Measurements from ENCODE around the gene LTV1. TPM values are rescaled to one million over a fixed set of nuclear protein-coding genes. Genes with fewer than 3 reads are reported as not detected.

LTV1 gene
- total RNA-seq, 2 experiments from 2014 or later: 30.9 to 31.6 TPM

DNA sequence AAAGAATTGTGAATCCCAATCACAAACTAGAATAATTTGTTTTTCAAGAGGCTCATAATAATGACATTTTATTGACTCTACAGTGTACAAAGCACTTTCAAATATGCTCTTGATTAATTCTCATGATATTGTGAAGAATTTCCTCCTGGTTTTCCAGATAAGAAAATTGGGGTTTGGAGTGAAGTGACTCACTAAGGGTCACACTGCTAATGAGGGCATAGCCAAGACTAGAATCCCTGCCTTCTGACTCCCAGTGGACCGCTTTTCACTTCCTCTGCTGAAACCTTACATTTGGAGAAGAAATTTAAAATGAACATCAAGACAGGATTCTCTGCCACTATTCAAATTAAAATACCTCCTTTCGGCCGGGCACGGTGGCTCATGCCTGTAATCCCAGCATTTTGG lies 38.3 kb upstream of the LTV1 start:
- CTCF ChIA-PET: no interaction called here
- DNase-seq: no peak
- Mint-ChIP-seq H3K36me3 (ENCODE audit: low read depth) (peaks cover 45% of the 10 kb centered on the region), H3K9me3 (peaks cover 2% of the 10 kb centered on the region), H3K4me3 (no peak overlapping the region), H3K27ac (peak overlapping the region; percentile 97), H3K4me1 (ENCODE audit: low read depth) (peaks cover 46% of the 10 kb centered on the region), H3K27me3 (no peaks in the 10 kb centered on the region)
- no peak for ATAC-seq
- POLR2A ChIA-PET: no interaction called here
- TF ChIP-seq, protein P1, sequence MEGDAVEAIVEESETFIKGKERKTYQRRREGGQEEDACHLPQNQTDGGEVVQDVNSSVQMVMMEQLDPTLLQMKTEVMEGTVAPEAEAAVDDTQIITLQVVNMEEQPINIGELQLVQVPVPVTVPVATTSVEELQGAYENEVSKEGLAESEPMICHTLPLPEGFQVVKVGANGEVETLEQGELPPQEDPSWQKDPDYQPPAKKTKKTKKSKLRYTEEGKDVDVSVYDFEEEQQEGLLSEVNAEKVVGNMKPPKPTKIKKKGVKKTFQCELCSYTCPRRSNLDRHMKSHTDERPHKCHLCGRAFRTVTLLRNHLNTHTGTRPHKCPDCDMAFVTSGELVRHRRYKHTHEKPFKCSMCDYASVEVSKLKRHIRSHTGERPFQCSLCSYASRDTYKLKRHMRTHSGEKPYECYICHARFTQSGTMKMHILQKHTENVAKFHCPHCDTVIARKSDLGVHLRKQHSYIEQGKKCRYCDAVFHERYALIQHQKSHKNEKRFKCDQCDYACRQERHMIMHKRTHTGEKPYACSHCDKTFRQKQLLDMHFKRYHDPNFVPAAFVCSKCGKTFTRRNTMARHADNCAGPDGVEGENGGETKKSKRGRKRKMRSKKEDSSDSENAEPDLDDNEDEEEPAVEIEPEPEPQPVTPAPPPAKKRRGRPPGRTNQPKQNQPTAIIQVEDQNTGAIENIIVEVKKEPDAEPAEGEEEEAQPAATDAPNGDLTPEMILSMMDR (IDR thresholded peaks at IDR 0.05): no peak
- intact Hi-C loops (cut with micrococcal nuclease): no loop called here

DNA sequence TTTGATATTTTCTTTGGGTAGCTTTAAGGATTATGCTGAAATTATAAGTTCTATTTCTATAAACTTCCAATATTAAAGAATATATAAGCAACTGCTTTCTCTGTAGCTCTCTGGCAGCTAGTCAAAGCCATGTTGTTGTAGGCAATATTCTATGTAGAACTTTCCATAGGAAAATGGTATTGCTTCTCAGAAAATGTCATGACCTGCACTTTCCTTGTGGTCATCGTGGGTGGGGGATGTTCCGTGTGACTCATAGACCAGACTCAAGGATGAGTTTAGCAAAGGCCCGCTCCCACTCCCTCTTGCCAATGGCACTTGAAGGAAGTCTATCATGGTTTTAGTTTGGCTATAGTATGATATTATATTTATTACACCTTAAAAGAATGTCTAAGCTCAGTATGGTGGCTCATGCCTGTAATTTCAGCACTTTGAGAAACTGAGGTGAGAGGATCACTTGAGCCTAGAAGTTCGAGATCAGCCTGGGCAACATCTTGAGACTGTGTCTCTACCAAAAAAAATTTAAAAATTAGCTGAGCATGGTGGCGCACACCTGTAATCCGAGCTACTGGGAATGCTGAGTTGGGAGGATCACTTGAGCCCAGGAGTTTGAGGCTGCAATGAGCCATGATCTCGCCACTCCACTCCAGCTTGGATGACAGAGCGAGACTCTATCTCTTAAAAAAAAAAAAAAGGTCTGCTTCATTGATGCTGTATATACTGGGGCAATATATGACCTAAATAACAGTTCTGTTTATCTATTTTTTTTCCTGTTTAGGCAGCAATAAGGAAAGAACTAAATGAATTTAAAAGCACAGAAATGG lies 36.6 kb upstream of the LTV1 start:
- H3K27me3 Mint-ChIP-seq: no peaks in the 10 kb centered on the region
- CTCF ChIA-PET: interaction anchor here (0.7 to 1.5 kb wide), 4 partner anchors 9 to 231 kb away, joined by 3 to 10 read pairs (median 4); no protein-coding TSS in a partner anchor
- POLR2A ChIA-PET: interaction anchor here (0.6 to 2.1 kb wide), 4 partner anchors 11 to 1660 kb away, joined by 3 to 13 read pairs (median 6); partner anchors contain the start of genes LTV1, NMBR and VTA1
- DNase-seq (peak; percentile 97), ATAC-seq (peak; percentile 75)
- H3K4me1 Mint-ChIP-seq (ENCODE audit: low read depth): peaks cover 46% of the 10 kb centered on the region
- H3K36me3 Mint-ChIP-seq (ENCODE audit: low read depth): peaks cover 38% of the 10 kb centered on the region
- H3K9me3 Mint-ChIP-seq: no peaks in the 10 kb centered on the region
- intact Hi-C loops (cut with micrococcal nuclease): no loop called here
- H3K27ac Mint-ChIP-seq: peak overlapping the region; percentile 89
- TF ChIP-seq, protein P1 (IDR thresholded peaks at IDR 0.05): no peak
- H3K4me3 Mint-ChIP-seq: peak overlapping the region; percentile 55

DNA sequence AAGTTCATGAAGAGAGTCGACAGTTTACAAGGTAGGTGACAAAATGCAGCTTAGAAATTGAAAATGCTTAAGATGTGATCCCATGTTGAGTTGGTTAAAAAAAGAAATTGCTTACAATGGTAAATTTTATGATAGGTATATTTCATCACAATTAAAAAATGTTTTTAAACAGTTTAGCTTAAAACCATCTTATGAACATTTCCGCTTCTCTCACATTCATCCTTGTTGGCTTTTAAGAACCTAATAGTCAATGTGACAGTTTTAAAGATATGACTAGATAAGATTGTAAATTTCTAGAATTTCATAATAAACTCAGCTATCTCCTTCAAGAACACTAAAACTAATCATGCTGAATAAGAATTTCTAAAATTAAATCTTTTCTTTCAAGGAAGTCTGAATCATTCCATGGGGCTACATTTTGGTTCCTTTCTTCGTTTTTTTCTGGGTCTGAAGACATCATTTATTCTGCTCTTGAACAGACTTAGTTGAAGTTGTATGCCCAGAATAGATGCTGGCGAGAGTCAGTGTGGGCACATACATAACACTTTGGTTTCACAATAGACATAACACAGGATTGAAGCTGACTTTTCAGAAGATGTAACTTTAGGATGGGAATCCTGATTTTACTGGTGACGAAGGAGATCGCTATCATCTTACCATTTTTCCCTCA lies 35.9 kb upstream of the LTV1 start:
- H3K27me3 Mint-ChIP-seq: no peaks in the 10 kb centered on the region
- no peak overlapping the region for H3K4me3 Mint-ChIP-seq
- intact Hi-C loops (cut with micrococcal nuclease): no loop called here
- H3K4me1 Mint-ChIP-seq (ENCODE audit: low read depth): peaks cover 51% of the 10 kb centered on the region
- CTCF ChIA-PET: interaction anchor here (0.7 to 1.5 kb wide), 5 partner anchors 8 to 232 kb away, joined by 3 to 10 read pairs (median 3); no protein-coding TSS in a partner anchor
- POLR2A ChIA-PET: interaction anchor here (0.6 to 2.1 kb wide), 4 partner anchors 12 to 1660 kb away, joined by 3 to 13 read pairs (median 6); partner anchors contain the start of genes LTV1, NMBR and VTA1
- DNase-seq (no peak), ATAC-seq (no peak)
- TF ChIP-seq, protein P1 (IDR thresholded peaks at IDR 0.05): no peak
- peaks cover 32% of the 10 kb centered on the region for H3K36me3 Mint-ChIP-seq (ENCODE audit: low read depth)
- H3K27ac Mint-ChIP-seq: peak overlapping the region; percentile 89
- no peaks in the 10 kb centered on the region for H3K9me3 Mint-ChIP-seq

DNA sequence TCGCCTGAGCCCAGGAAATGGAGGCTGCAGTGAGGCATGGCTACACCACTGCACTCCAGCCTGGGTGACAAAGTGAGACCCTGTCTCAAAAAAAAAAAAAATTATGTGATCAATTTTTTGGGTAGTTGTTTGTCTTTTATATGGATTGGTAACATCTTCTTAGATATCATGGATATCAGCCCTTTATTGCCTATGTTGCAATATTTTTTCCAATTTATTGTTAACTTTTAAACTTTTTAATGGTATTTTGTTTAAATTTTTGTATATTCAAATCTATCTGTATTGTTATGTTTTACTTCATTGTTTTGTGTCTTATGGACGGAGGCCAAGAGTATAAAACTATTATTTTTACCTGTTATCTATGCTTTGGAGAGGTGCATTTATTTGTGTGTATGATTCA lies 32.4 kb upstream of the LTV1 start:
- DNase-seq (no peak), ATAC-seq (no peak)
- TF ChIP-seq, protein P1 (IDR thresholded peaks at IDR 0.05): no peak
- Mint-ChIP-seq H3K4me3 (no peak overlapping the region), H3K27ac (no peak overlapping the region), H3K36me3 (ENCODE audit: low read depth) (peaks cover 18% of the 10 kb centered on the region), H3K27me3 (no peaks in the 10 kb centered on the region), H3K4me1 (ENCODE audit: low read depth) (peaks cover 28% of the 10 kb centered on the region), H3K9me3 (no peaks in the 10 kb centered on the region)
- CTCF ChIA-PET: interaction anchor here (1.5 kb wide), 1 partner anchor 9 kb away, joined by 3 read pairs; no protein-coding TSS in a partner anchor
- POLR2A ChIA-PET: no interaction called here
- intact Hi-C loops (cut with micrococcal nuclease): no loop called here
